Immature natural killer cell (primary cell): ENCODE data around the gene RELN. TPM values are rescaled to one million over a fixed set of nuclear protein-coding genes. Genes with fewer than 3 reads are reported as not detected.

ENCODE experiments used
- DNase-seq, 3 donors: peaks; one replicate each; pipeline ENCODE4 v3.0.0; 2022; ENCODE audit warnings: mixed read lengths in 1 of 3
- H3K27ac Mint-ChIP-seq, 6 donors: one replicate each; pipeline ENCODE4 v1.8.0; 2020; ENCODE audit warnings: mixed read lengths in 6 of 6, mild to moderate bottlenecking in 5 of 6, inconsistent platforms in 4 of 6, moderate library complexity in 3 of 6
- H3K27me3 Mint-ChIP-seq, 3 donors: one replicate each; pipeline ENCODE4 v1.8.0; 2020 to 2021; ENCODE audit warnings: low read depth in 3 of 3, mild to moderate bottlenecking in 3 of 3, mixed read lengths in 3 of 3, moderate library complexity in 3 of 3, inconsistent platforms in 1 of 3
- H3K36me3 Mint-ChIP-seq, 3 donors: one replicate each; pipeline ENCODE4 v1.8.0; 2020; ENCODE audit warnings: mixed read lengths in 3 of 3, inconsistent platforms in 2 of 3, mild to moderate bottlenecking in 2 of 3
- H3K4me1 Mint-ChIP-seq, 2 donors: one replicate each; pipeline ENCODE4 v1.8.0; 2020; ENCODE audit warnings: inconsistent platforms in 2 of 2, mild to moderate bottlenecking in 2 of 2, mixed read lengths in 2 of 2, moderate library complexity in 1 of 2
- H3K4me3 Mint-ChIP-seq, 5 donors: one replicate each; pipeline ENCODE4 v1.8.0; 2020; ENCODE audit warnings: mild to moderate bottlenecking in 5 of 5, mixed read lengths in 5 of 5, inconsistent platforms in 3 of 5, moderate library complexity in 3 of 5
- H3K9me3 Mint-ChIP-seq, 6 donors: one replicate each; pipeline ENCODE4 v1.8.0; 2020; ENCODE audit warnings: mild to moderate bottlenecking in 6 of 6, mixed read lengths in 6 of 6, inconsistent platforms in 4 of 6, moderate library complexity in 3 of 6
- polyA plus RNA-seq, 3 donors: library from polyadenylated mRNA; unstranded; fragments of 300-500 nt; fragmentation: Illumina TruSeq; gene quantifications; one replicate each; pipeline ENCODE4 v1.2.3, GENCODE V29; 2021

Gene RELN
- polyA plus RNA-seq, 3 donors from 2014 or later = not detected

- H3K4me1 Mint-ChIP-seq = no peaks in the 10 kb centered on the region
- H3K27ac Mint-ChIP-seq = no peak overlapping the region
- no peak for DNase-seq
- H3K4me3 Mint-ChIP-seq = no peak overlapping the region
- no peaks in the 10 kb centered on the region for H3K36me3 Mint-ChIP-seq
- H3K9me3 Mint-ChIP-seq = peaks cover 0 to 4% (median 1%) of the 10 kb centered on the region in 6 donors
- H3K27me3 Mint-ChIP-seq = no peaks in the 10 kb centered on the region
Measured at GRCh38 chr7:103686763-103687162, 302.7 kb downstream of the RELN start.

DNA sequence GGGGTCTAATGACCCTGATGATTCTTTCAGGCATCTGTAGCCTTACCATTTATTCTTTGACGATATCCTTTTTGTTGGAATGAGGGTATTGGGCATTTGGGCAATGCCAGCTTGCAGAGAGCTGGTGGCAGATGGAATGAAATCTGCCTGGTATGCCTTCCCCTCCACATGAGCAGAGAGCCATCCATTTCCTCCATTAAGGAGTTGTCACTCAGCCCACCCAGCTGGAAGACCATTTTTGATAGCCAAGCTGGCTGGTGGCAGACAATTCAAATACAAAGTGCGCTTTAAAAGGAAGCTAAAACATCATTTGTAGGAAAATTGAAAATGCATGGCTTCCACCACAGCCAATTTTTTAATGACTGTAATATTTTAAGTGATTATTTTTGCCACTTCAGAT, 303.4 kb downstream of the RELN start:
- Mint-ChIP-seq H3K4me3 (no peak overlapping the region), H3K36me3 (no peaks in the 10 kb centered on the region), H3K9me3 (peaks cover 0 to 4% (median 1%) of the 10 kb centered on the region in 6 donors), H3K27me3 (no peaks in the 10 kb centered on the region), H3K4me1 (no peaks in the 10 kb centered on the region), H3K27ac (no peak overlapping the region)
- DNase-seq = no peak

- Mint-ChIP-seq H3K27ac (no peak overlapping the region), H3K4me3 (no peak overlapping the region), H3K4me1 (no peaks in the 10 kb centered on the region), H3K36me3 (no peaks in the 10 kb centered on the region), H3K27me3 (no peaks in the 10 kb centered on the region), H3K9me3 (peaks cover 0 to 4% (median 1%) of the 10 kb centered on the region in 6 donors)
- no peak for DNase-seq
Measured at GRCh38 chr7:103685646-103686045, 303.8 kb downstream of the RELN start.

DNA sequence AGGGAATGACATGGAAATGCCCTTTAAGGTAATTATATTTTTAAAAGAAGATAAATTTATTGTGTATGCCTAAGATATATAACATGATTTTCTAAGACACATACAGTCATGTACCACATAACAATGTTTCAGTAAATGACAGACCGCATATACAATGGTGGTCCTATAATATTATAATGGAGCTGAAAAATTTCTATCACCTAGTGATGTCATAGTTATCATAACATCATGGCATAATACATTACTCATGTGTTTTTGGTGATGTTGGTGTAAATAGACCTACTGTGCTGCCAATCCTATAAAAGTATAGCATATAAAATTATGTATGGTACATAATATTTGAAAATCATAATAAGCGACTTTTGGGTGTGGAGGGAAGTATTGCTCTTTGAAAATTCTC, 306.1 kb downstream of the RELN start:
- no peak for DNase-seq
- H3K4me3 Mint-ChIP-seq = no peak overlapping the region
- no peaks in the 10 kb centered on the region for H3K36me3 Mint-ChIP-seq
- H3K4me1 Mint-ChIP-seq = no peaks in the 10 kb centered on the region
- no peak overlapping the region for H3K27ac Mint-ChIP-seq
- peaks cover 0 to 4% (median 0%) of the 10 kb centered on the region in 6 donors for H3K9me3 Mint-ChIP-seq
- no peaks in the 10 kb centered on the region for H3K27me3 Mint-ChIP-seq

- Mint-ChIP-seq H3K4me1 (no peaks in the 10 kb centered on the region), H3K27ac (no peak overlapping the region), H3K27me3 (peaks cover 0 to 2% (median 0%) of the 10 kb centered on the region in 3 donors), H3K4me3 (no peak overlapping the region), H3K36me3 (no peaks in the 10 kb centered on the region), H3K9me3 (peaks cover 0 to 4% (median 0%) of the 10 kb centered on the region in 6 donors)
- no peak for DNase-seq
Measured at GRCh38 chr7:103680161-103681144, 309.0 kb downstream of the RELN start.

DNA sequence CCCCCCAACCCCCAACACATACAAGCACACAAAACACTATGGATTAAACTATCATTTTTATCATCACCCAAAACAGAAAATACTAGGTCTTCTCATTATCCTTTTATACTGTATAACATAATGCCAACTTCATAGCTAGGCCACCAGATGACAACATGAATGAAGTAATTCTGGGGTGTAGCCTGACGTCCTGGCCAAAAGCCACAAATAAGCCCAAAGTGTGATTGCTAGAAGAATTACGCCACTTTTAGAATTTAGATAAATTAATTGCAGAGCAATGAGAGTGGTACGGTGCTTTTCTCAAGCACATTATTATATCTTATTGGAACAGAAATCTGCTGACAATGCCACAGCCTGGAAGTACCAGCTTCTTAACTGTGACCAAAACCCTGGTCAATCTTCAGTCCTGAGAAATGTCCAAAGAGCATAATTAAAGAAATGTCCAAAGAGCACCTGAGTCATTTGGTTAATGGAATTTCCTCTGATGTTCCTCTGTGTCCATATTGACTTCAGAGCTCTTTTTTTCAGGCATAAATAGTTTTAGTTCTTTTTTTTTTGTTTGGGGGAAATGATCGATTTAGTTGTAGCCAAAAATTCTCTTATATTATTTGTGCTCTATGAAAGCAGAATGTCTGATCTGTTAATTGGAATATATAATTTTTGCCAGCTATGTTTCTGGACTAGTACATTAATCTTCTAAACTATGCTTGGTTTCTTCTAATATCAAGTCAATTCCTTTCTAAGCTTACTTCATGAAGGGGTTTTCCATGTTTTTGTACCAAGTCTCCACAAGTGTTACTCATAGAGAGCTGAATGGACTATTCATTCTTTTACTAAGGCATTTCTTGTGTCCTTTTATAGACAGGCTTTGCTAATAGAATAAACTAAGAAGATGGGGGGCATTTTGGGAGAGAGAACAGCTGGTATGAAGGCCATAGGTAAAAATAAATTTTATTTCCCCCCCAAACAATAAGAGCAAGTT, 310.0 kb downstream of the RELN start:
- no peak for DNase-seq
- Mint-ChIP-seq H3K4me3 (no peak overlapping the region), H3K36me3 (no peaks in the 10 kb centered on the region), H3K27me3 (peaks cover 0 to 2% (median 0%) of the 10 kb centered on the region in 3 donors), H3K27ac (no peak overlapping the region), H3K4me1 (no peaks in the 10 kb centered on the region), H3K9me3 (peaks cover 0 to 10% (median 3%) of the 10 kb centered on the region in 6 donors)

DNA sequence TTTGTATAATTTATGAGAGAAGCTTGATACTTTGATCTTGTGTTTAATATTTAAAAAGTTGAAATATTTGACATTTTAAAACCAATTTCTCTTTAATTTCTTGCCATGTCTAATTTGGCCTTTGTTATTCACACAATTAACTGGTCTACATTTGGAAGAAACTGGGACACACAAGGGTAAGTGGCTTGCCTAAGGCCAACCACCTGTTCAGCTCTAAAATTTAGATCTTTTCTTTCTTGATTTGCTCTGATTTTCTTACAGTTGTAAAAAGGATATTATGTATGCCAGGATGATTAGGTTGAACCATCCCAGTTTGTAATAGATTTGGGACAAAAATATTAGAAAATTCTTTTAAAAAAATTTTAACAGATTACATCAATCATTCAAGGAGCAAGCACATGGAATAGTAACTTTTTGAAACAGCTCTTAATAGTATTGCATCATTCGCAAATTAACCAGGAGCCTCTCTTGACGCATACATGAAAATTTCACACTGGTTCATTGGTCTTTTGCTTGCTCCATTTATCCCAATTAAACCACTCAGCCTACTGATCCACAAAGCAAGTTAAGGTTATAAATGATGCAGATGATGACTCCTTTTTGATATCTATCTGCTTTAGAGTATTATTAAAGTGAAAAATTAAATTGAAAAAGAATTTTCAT, 321.0 kb downstream of the RELN start:
- Mint-ChIP-seq H3K4me3 (no peak overlapping the region), H3K27me3 (peaks cover 0 to 2% (median 0%) of the 10 kb centered on the region in 3 donors), H3K4me1 (no peaks in the 10 kb centered on the region), H3K27ac (no peak overlapping the region), H3K9me3 (peaks cover 0 to 3% (median 0%) of the 10 kb centered on the region in 6 donors), H3K36me3 (no peaks in the 10 kb centered on the region)
- no peak for DNase-seq

GRCh38 chr7:103666326-103666725, 323.1 kb downstream of the RELN start:
- Mint-ChIP-seq H3K4me3 (no peak overlapping the region), H3K36me3 (no peaks in the 10 kb centered on the region), H3K4me1 (no peaks in the 10 kb centered on the region), H3K27ac (no peak overlapping the region), H3K9me3 (peaks cover 0 to 7% (median 0%) of the 10 kb centered on the region in 6 donors), H3K27me3 (peaks cover 0 to 3% (median 0%) of the 10 kb centered on the region in 3 donors)
- no peak for DNase-seq

DNA sequence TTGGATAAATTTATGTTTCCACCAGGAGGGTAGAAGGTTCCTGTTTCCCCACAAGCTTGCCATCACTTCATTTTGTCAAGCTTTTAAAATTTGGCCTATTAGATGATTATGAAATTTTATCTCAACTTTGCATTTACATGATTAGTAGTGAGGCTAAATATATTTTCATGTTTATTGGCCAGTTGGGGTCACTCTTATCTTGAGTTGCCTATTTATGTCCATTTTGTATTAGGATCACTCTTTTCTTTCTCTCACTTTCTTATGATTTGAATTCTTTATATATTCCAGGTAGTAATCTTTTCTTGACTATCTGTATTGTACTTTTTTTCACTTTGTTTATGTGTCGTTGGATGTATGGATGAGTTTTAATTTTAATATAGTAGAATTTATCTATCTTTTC, 324.9 kb downstream of the RELN start:
- H3K4me3 Mint-ChIP-seq = no peak overlapping the region
- no peaks in the 10 kb centered on the region for H3K4me1 Mint-ChIP-seq
- no peak overlapping the region for H3K27ac Mint-ChIP-seq
- peaks cover 0 to 3% (median 0%) of the 10 kb centered on the region in 3 donors for H3K27me3 Mint-ChIP-seq
- H3K36me3 Mint-ChIP-seq = no peaks in the 10 kb centered on the region
- peaks cover 0 to 7% (median 0%) of the 10 kb centered on the region in 6 donors for H3K9me3 Mint-ChIP-seq
- DNase-seq = no peak

DNA sequence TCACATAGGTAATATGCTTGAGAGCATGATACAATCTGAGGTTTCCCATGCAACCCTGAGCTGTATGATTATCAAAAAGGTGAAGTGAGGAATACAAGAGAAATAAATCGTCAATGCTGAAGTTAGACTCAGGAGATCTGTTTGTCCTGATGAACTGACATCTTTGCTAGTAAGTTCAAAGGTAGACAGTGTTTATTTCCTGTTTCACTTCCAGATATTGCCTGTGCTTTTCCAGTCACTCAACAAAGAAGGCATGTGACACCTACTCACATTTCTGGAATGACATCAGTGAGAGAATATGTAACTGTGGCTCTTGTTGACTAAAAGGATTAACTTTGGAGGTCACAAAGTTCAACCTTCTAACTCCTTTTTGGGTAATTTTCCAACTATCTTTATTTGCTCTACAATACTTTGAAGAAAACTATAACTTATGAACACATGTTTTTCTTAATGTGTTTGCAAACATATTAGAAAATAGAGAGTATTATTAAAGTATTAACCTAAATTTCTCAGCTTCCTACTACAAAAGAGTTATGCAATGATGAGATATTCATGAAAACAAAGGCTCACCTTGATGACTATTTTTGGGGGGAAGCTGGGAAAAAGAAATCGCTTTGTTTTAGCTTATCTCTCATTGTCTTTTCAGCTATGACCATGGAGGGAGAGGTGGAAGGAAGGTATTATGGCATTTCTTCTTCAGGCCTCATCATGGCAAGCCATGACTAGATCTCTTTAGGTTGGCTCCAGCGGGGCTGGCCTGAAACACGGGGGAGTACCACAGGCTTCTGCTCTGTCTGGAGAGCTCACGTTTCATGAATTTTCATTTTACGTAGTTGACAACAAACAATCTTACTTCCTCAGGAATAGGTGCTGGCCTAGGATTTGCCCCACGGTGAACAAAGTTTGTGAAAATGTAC, 328.7 kb downstream of the RELN start:
- Mint-ChIP-seq H3K4me1 (no peaks in the 10 kb centered on the region), H3K9me3 (peaks cover 0 to 6% (median 0%) of the 10 kb centered on the region in 6 donors), H3K27me3 (peaks cover 0 to 3% (median 0%) of the 10 kb centered on the region in 3 donors), H3K27ac (no peak overlapping the region), H3K4me3 (no peak overlapping the region), H3K36me3 (no peaks in the 10 kb centered on the region)
- no peak for DNase-seq

DNA sequence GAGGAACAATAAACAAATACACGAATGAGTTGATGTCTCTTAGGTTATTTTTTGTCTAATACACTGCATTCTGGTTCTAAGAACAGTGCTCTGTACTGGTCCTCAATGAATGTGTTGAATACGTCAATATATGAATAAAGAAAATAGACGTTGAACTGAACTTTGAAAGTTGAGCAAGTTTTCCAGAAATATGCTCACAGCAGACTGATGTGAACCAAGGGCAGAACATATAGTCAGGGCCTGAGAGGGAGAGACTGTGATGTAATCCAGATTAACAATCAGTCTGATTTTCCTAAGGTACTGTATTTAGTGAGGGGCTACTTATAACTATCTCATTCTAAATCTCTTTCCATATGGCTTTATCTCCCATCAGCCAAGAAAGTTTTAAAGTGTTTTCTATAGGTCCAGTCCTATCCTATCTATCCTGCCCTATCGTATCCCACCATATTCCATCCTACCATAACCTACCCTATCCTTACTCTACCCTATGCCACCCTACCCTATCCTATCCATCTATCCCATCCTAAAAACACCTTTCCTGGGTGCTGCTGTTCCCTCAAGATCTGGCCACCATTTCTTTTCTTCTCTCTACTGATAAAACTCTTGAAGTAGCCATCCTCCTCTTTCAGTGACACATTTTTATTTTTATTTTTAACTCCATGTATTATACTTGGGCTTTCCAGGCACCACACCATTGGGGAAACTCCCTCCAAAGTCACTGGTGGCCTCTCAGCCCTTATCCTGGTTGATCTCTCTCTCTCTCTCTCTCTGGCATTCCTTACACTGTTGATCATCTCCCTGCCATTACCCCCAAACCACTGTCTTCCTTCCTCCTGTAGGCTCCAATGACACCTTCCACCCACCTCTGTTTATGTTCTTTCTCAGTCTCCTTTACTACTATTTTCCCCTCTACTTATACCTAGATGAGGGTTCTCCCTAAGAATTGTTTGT, 331.1 kb downstream of the RELN start:
- peaks cover 0 to 5% (median 0%) of the 10 kb centered on the region in 3 donors for H3K27me3 Mint-ChIP-seq
- no peaks in the 10 kb centered on the region for H3K4me1 Mint-ChIP-seq
- DNase-seq = no peak
- H3K9me3 Mint-ChIP-seq = peaks cover 0 to 8% (median 2%) of the 10 kb centered on the region in 6 donors
- H3K27ac Mint-ChIP-seq = no peak overlapping the region
- no peaks in the 10 kb centered on the region for H3K36me3 Mint-ChIP-seq
- no peak overlapping the region for H3K4me3 Mint-ChIP-seq

DNA sequence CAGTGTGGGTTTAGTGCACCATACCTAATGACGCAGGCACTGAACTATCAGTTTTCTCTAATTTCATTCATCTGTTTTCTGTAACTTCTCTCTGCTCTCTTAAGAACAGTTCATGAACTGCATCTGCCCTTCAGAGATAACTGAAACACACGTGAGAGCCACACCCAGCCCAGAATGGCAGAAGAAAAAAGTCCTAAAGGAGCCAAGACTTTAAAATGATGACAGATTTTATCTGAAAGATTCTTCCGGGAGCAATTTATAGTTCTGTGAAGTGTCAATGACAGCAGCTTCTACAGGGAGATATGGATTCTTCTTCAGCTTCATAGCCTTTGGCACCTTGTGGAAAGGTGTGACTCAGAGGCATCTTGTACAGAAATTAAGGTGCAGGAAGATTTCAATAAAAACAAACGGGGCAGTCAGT, 332.0 kb downstream of the RELN start:
- H3K4me3 Mint-ChIP-seq = no peak overlapping the region
- no peaks in the 10 kb centered on the region for H3K4me1 Mint-ChIP-seq
- no peak for DNase-seq
- peaks cover 0 to 2% (median 0%) of the 10 kb centered on the region in 3 donors for H3K27me3 Mint-ChIP-seq
- H3K36me3 Mint-ChIP-seq = no peaks in the 10 kb centered on the region
- peaks cover 0 to 5% (median 2%) of the 10 kb centered on the region in 6 donors for H3K9me3 Mint-ChIP-seq
- H3K27ac Mint-ChIP-seq = no peak overlapping the region
